GM19438 (cell line): ENCODE measurements around the gene UPK3B.
"Not testable (repeated sequence)": the region's sequence is repeated elsewhere in the genome, so short reads cannot be mapped to it uniquely, and the experiment has no call there.

Source experiments
- ATAC-seq: cut with Tn5 transposase; IDR thresholded peaks from one replicate; pipeline ENCODE4 v1.9.1; 2021; ENCODE audit warnings: low read depth; ENCODE audit not compliant: unreplicated experiment

The UPK3B gene

GRCh38 chr7:76509931-76510877 lies at the start of gene UPK3B:
Gene UPK3B, plus strand, starts transcription at chr7:76510552. Its CDS starts 101 bp downstream, at chr7:76510653.
- no peak for ATAC-seq

DNA sequence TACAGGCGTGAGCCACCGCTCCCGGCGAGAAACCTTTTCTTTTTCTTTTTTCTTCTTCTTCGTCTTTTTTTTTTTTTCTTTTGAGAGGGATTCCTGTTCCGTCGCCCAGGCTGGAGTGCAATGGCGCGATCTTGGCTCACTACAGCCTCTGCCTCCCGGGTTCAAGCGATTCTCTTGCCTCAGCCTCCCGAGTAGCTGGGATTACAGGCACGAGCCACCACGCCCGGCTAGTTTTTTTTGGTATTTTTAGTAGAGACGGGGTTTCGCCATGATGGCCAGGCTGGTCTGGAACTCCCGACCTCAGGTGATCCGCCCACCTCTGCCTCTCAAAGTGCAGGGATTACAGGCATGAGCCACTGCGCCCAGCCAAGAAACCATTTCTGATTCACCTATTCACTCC lies 49.6 kb upstream of the UPK3B start:
- not testable (repeated sequence) for ATAC-seq

DNA sequence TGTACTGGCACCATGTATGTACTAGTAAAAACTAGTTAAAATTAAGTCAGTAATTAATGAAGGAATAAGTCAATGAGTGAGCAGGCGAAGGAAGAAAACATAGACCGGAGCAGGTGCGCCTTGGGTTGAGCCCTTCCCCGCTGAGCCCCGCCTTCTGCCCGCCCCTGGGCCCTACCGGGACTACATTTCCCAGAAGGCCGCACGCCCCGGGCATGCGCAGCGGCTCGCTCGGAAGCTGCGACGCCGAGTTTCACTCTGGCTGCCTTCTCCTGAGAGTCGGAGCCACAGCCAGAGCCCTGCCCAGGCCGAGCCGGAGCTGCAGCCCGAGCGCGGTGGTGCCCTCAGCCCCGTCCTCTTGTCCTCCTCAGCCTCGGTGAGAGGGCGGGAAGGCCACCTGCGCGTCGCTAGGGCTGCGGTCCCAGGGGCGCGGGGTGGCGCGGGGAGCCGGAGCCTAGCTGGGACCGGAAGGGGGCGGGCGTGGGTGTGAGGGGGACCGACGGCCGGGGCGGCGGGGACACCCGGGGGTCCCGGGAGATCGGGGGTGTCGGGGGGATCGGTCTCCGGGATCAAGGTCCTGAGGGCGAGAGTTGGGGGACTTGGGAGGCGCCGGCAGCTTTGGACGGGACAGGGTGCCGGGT lies 48.8 kb upstream of the UPK3B start, which contains the start of gene DTX2:
Gene DTX2 (plus strand): TSS at position 246 of the 638 bp plus-strand sequence. CDS start 18,801 bp downstream, outside the sequence.
- ATAC-seq: peak; percentile 98

GRCh38 chr7:76462271-76462882 lies 48.0 kb upstream of the UPK3B start:
- ATAC-seq: not testable (repeated sequence)

GRCh38 chr7:76464959-76465358 lies 45.4 kb upstream of the UPK3B start:
- ATAC-seq: not testable (repeated sequence)

DNA sequence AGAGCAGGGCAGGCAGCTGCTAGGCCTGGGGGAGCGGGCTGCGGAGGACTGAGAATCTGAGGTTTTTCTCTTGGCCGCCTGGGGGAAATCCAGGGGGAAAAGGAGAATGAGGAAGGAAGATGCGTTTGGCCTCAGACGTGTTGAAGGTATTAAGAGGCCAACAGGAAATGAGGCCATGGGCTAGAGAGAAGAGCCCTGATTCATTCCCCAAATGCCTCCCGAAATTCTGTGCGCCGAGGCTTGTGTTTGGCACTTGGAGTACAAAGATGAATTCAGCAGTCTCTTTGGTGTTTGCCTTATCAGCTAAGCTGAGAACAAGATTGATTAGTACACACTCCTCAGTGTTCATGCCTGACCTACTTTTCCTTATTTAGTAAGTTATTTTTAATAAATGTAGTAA lies 44.4 kb upstream of the UPK3B start:
- ATAC-seq: not testable (repeated sequence)

GRCh38 chr7:76467743-76468404 lies 42.5 kb upstream of the UPK3B start:
- ATAC-seq: not testable (repeated sequence)

- ATAC-seq: not testable (repeated sequence)
These were observed 38.7 kb upstream of the UPK3B start for GRCh38 chr7:76471556-76472221.

GRCh38 chr7:76473097-76473496 lies 37.3 kb upstream of the UPK3B start:
- not testable (repeated sequence) for ATAC-seq

- ATAC-seq: not testable (repeated sequence)
These were observed 34.1 kb upstream of the UPK3B start for GRCh38 chr7:76476280-76476679.

- ATAC-seq: not testable (repeated sequence)
These were observed 33.4 kb upstream of the UPK3B start for GRCh38 chr7:76476742-76477474.

- ATAC-seq: not testable (repeated sequence)
These were observed 30.7 kb upstream of the UPK3B start for GRCh38 chr7:76479628-76480027.

DNA sequence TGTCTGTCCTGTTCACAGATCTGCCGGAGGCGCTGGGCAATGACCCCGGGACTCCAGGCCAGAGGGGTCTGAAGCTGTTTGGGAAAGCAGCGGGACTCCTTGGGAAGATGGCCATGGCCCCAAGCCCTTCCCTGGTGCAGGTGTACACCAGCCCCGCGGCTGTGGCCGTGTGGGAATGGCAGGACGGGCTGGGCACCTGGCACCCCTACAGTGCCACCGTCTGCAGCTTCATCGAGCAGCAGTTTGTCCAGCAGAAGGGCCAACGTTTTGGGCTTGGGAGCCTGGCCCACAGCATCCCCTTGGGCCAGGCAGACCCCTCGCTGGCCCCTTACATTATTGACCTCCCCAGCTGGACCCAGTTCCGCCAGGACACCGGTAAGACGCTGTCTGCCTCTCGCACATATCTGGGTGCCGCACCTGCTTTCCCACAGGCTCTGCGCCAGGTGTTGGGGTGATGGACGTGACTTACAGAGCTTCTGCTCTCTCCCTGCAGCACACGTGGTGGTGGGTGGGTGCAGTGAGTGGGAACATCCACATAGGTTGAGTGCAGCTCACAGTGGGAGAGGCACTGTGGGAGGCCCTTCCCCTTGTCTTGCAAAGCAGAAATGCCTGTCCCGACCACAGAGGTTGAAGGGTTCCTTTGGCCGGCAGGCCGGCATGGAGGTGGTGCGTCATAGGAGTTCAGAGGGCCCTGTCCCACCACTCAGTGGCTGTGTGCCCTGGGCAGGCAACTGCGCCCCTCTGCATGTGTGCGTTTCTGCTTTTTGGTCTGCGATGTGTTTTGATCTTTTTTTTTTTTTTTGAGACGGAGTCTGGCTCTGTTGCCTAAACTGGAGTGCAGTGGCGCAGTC lies 29.7 kb upstream of the UPK3B start:
- not testable (repeated sequence) for ATAC-seq

DNA sequence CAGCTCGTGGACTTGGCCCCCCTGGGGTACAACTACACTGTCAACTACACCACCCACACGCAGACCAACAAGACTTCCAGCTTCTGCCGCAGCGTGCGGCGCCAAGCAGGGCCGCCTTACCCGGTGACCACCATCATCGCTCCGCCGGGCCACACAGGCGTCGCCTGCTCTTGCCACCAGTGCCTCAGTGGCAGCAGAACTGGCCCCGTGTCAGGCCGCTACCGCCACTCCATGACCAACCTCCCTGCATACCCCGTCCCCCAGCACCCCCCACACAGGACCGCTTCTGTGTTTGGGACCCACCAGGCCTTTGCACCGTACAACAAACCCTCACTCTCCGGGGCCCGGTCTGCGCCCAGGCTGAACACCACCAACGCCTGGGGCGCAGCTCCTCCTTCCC lies 27.7 kb upstream of the UPK3B start:
- not testable (repeated sequence) for ATAC-seq

GRCh38 chr7:76483081-76483480 lies 27.3 kb upstream of the UPK3B start:
- not testable (repeated sequence) for ATAC-seq

DNA sequence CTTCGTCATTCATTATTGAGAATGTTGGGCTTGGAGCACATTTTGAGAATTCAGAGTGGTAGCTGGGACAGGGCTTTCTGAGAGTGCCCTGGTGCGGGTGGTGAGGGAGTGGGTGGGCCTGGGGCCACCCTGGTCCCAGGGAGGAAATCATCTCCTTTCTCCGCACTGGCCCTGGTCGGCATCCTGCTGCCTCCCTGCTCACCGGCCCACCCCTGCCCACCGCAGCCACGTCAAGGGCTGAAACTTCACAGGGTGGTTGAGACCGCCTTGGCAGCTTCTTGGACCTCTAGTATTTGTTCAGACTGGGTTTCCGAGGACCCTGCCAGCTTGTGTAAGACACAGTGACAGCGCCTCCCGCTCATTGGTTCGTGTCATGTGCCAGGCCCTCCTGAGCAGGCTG lies 25.9 kb upstream of the UPK3B start:
- ATAC-seq: not testable (repeated sequence)

DNA sequence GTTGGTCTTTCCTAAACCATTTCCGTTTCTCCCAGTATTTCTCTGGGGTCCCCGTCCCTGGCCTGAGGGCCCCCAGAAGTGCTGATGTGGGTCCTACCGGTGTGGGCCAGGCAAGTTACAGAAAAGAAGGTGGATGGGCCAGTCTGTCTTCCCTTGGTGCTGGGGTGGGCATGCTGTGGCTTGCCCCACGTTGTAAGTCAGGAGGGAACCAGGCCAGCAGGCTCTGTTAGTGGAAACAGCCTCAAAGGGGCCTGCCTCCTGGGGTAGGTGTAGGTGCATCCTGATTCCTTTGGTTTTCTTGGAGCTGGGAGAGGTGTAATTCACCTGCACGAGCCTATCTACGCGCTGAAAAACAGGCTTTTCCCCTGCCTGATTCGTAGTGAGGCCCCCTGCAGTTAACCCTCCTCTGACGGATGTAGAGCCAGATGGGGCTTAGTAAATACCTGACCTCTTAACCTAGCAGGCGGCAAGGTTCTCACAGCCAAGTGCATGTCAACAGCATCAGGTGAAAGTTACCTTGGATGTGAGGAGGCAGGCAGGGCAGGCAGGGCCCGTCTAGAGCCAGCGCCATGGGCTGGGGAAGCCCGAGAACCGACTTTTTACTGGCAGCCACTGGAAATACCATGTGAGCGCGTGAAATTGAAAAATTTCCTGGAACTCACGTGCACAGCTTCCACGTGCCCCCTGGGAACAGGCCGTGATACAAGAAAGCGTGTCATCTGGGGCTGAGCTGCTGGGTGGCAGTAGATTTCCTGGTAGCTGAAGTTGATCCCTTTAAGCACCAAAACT lies 24.3 kb upstream of the UPK3B start:
- ATAC-seq: peak; percentile 14

DNA sequence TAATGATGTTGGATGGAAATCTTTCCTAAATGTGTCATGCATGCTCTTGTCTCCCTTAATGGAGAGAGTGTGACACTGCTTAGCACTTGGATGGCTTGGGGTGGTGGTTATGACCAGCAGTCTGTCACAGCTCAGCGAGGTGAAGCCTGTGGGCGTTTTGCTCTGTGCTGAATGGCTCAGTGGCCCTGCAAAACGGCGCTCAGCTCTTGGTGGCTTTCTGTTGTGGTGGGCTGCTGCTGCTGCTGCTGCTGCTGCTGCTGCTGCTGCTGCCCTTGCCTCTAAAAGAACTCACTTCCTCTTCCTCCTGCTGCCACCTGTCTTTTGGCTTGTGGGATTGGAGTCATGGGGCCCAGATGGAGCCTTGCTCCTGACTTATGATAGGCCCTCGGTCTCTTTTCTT lies 23.7 kb upstream of the UPK3B start:
- peak; percentile 98 for ATAC-seq
